K562 (cell line): ENCODE data around the gene GHRH. TPM values are rescaled to one million over a fixed set of nuclear protein-coding genes. Genes with fewer than 3 reads are reported as not detected.
A peak's percentile ranks its signal among the peaks of the same experiment; 100 is the strongest.

ENCODE experiments used
- GABPB1 ChIP-seq: sonication (generic); formaldehyde crosslinking; IDR thresholded peaks from 2 replicates; pipeline ENCODE4 v1.8.0; 2022; ENCODE audit warnings: mild to moderate bottlenecking, missing genetic modification reagents
- GABPB2 ChIP-seq: fragments of 250-450 bp; sonication (Bioruptor Pico); conservative IDR thresholded peaks from 2 replicates; pipeline ENCODE4 v1.5.1; 2021; ENCODE audit warnings: mild to moderate bottlenecking
- MAZ ChIP-seq, 2 experiments: fragments of 450-650 bp in 1 of 2; sonication (generic) in 1 of 2; formaldehyde crosslinking; IDR thresholded peaks in 1 of 2; conservative IDR thresholded peaks in 1 of 2; 2 replicates each; pipeline versions ENCODE4 v1.4.0 to v1.5.0; 2020; ENCODE audit warnings: mild to moderate bottlenecking in 1 of 2, missing genetic modification reagents in 1 of 2
- NCOA1 ChIP-seq: fragments of 450-650 bp; IDR thresholded peaks from 2 replicates; pipeline ENCODE4 v1.6.1; 2016; ENCODE audit warnings: low read depth
- SETDB1 ChIP-seq: IDR thresholded peaks from one replicate; pipeline ENCODE4 v1.6.1; 2012; ENCODE audit warnings: low read length, control low read depth, inconsistent platforms
- TFAM ChIP-seq: fragments of 250-450 bp; sonication (Bioruptor Pico); conservative IDR thresholded peaks from 2 replicates; pipeline ENCODE4 v1.5.0; 2021; ENCODE audit warnings: mild to moderate bottlenecking, moderate library complexity
- ZNF165 ChIP-seq: fragments of 250-450 bp; sonication (Bioruptor Pico); IDR thresholded peaks from 2 replicates; pipeline ENCODE4 v1.4.0; 2020; ENCODE audit warnings: borderline replicate concordance
- ZNF436 ChIP-seq: fragments of 250-450, 450-650 bp; sonication (Bioruptor Pico); formaldehyde crosslinking; IDR thresholded peaks from 2 replicates; pipeline ENCODE4 v1.7.0; 2020; ENCODE audit warnings: mild to moderate bottlenecking
- polyA plus RNA-seq, 8 experiments: library from polyadenylated mRNA; depleted of rRNA in 4 of 8; stranded (reverse) in 5 of 8; unstranded in 3 of 8; fragments of >200 nt; fragmentation: Nextera tagmentation in 2 of 8; fragmentation: Illumina TruSeq in 1 of 8; extraction: Ambion mirVana in 2 of 8; extraction: Trizol in 1 of 8; gene quantifications; 2 replicates each; pipeline versions ENCODE4 v1.2.1 to v1.2.3, GENCODE V29; 2011 to 2014; ENCODE audit warnings: inconsistent platforms in 1 of 8, missing spikeins in 1 of 8
- total RNA-seq, 7 experiments: library from RNA; depleted of rRNA in 6 of 7; stranded (reverse); fragments of >200 nt in 6 of 7; fragmentation: Illumina TruSeq in 2 of 7; extraction: Trizol in 2 of 7; gene quantifications; 2 replicates each; pipeline versions ENCODE4 v1.2.1 to v1.2.3, GENCODE V29; 2011 to 2021; ENCODE audit warnings: low replicate concordance in 1 of 7
- TF ChIP-seq, protein P1 (sequence below): fragments of 250-450 bp; sonication (Bioruptor Pico); IDR thresholded peaks from 2 replicates; pipeline ENCODE4 v1.5.0; 2021; ENCODE audit warnings: mild to moderate bottlenecking, moderate library complexity
- TF ChIP-seq, protein P2 (sequence below): fragments of 450-650 bp; IDR thresholded peaks from 2 replicates; pipeline ENCODE4 v1.6.1; 2018; ENCODE audit not compliant: partially characterized antibody
- TF ChIP-seq, protein P3 (sequence below): fragments of 250-450 bp; sonication (Bioruptor Pico); IDR thresholded peaks from 2 replicates; pipeline ENCODE4 v1.5.0; 2021; ENCODE audit warnings: mild to moderate bottlenecking, borderline replicate concordance
- TF ChIP-seq, protein P4 (sequence below): sonication (generic); formaldehyde crosslinking; IDR thresholded peaks from 2 replicates; pipeline ENCODE4 v1.8.0; 2022; ENCODE audit warnings: missing genetic modification reagents, mild to moderate bottlenecking, borderline replicate concordance

The GHRH gene
- total and polyA plus RNA-seq, 9 of the 15 experiments (the other 6 are each of a cell fraction or from before 2014, with no cell fraction given) = not detected

DNA sequence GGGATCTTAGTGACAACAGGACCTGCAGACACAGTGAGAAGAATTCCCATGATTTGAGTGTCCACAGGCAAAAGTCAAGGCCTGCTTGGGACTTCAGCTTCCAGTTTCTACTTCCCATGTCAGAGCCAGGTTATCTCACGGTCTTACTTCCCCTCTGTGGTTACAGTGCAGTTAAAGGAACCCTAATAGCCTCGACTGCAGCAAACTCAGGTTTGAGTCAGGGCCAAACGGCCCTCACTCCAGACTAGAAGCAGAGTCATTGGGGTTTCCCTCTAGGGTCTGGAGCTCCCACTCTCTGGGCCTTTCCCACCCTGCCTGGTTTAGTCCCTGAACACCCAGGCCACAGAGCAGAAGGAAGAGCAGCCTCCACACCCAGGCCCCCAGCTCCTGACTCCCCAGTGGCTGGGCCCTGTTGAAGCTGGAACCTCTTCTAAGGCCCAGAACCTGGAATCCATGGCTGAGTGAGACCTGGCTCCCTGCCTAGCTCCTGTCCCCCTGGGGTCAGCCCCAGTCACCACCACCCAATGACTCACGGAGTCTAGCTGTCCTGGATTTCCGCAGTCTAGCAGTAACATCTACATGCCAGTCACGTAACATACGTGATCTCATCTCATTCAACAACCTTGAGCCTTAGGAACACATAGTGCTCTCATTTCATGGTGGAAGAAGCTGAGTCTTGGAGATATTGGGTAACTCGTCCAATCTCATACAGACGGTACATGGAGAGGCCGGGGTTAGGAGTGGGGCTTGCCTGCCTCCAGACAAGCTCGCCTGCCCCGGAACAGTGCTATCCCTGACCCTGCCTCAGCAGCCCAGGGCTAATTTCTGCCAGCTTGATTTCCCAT, 9.2 kb upstream of the GHRH start (continued):
- TF ChIP-seq, protein P1, sequence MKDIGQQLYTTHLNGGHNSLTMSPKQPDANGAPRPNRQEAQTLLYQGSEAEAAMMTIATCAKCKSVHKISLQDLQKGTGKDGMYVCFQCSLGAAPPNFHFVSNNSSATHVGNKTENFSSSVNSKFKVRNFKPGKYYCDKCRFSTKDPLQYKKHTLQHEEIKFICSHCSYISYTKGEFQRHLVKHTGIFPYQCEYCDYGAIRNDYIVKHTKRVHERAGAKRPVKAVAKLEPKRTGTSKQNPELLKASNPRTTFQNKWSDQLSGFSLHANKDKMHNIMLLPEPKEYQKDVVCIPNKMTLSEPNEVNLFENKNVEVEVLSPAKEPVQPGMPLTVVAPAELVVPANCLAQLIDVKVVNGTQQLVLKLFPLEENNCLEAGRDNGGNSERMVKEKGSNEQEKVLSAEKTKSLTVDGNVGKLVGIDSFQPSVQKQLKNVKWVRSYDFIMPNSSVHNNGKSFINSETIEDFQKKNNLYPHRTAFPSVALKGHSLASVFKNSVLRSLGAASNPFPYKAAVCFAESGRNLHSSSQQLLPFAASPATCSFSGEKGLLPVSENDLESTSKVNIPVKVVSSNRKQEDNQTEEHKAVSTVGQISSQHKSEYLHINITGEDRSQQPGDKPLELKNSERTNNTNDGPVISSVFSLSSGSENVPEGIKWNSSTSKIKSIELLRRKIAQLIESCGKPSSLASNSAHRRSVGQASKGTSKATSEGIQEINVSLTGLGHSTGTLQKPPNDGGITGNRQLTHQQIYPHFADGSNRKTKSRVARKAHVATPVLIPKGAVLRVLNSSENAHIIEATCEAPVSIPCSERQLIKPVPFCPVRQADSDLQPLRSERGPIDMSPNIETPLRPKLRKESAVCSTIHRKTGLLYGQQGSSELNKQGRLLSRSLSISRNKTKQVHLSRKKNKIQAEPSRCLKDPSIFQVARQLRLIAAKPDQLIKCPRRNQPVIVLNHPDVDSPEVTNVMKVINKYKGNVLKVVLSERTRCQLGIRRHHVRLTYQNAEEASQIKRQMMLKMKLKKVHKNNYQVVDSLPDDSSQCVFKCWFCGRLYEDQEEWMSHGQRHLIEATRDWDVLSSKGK (CRISPR knock-in tag) = no peak
- TF ChIP-seq, protein P2, sequence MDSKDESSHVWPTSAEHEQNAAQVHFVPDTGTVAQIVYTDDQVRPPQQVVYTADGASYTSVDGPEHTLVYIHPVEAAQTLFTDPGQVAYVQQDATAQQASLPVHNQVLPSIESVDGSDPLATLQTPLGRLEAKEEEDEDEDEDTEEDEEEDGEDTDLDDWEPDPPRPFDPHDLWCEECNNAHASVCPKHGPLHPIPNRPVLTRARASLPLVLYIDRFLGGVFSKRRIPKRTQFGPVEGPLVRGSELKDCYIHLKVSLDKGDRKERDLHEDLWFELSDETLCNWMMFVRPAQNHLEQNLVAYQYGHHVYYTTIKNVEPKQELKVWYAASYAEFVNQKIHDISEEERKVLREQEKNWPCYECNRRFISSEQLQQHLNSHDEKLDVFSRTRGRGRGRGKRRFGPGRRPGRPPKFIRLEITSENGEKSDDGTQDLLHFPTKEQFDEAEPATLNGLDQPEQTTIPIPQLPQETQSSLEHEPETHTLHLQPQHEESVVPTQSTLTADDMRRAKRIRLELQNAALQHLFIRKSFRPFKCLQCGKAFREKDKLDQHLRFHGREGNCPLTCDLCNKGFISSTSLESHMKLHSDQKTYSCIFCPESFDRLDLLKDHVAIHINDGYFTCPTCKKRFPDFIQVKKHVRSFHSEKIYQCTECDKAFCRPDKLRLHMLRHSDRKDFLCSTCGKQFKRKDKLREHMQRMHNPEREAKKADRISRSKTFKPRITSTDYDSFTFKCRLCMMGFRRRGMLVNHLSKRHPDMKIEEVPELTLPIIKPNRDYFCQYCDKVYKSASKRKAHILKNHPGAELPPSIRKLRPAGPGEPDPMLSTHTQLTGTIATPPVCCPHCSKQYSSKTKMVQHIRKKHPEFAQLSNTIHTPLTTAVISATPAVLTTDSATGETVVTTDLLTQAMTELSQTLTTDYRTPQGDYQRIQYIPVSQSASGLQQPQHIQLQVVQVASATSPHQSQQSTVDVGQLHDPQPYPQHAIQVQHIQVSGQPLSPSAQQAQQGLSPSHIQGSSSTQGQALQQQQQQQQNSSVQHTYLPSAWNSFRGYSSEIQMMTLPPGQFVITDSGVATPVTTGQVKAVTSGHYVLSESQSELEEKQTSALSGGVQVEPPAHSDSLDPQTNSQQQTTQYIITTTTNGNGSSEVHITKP = peak; percentile 47
- no peak for TF ChIP-seq ZNF436 (CRISPR knock-in tag)
- TF ChIP-seq, protein P3, sequence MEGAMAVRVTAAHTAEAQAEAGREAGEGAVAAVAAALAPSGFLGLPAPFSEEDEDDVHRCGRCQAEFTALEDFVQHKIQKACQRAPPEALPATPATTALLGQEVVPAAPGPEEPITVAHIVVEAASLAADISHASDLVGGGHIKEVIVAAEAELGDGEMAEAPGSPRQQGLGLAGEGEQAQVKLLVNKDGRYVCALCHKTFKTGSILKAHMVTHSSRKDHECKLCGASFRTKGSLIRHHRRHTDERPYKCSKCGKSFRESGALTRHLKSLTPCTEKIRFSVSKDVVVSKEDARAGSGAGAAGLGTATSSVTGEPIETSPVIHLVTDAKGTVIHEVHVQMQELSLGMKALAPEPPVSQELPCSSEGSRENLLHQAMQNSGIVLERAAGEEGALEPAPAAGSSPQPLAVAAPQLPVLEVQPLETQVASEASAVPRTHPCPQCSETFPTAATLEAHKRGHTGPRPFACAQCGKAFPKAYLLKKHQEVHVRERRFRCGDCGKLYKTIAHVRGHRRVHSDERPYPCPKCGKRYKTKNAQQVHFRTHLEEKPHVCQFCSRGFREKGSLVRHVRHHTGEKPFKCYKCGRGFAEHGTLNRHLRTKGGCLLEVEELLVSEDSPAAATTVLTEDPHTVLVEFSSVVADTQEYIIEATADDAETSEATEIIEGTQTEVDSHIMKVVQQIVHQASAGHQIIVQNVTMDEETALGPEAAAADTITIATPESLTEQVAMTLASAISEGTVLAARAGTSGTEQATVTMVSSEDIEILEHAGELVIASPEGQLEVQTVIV (CRISPR knock-in tag) = no peak
- no peak for TF ChIP-seq ZNF165 (CRISPR knock-in tag)
- TF ChIP-seq MAZ (CRISPR knock-in tag; conservative IDR thresholded peaks at IDR 0.05 in 1 of 2, IDR thresholded peaks at IDR 0.05 in 1 of 2) = no peak
- no peak for TF ChIP-seq TFAM (CRISPR knock-in tag)
- no peak for TF ChIP-seq NCOA1
- TF ChIP-seq GABPB1 (CRISPR knock-in tag) = peak; percentile 40; the same call in 1 of the 2 replicates
- no peak for TF ChIP-seq GABPB2 (CRISPR knock-in tag)
- TF ChIP-seq SETDB1 = no peak
- TF ChIP-seq, protein P4, sequence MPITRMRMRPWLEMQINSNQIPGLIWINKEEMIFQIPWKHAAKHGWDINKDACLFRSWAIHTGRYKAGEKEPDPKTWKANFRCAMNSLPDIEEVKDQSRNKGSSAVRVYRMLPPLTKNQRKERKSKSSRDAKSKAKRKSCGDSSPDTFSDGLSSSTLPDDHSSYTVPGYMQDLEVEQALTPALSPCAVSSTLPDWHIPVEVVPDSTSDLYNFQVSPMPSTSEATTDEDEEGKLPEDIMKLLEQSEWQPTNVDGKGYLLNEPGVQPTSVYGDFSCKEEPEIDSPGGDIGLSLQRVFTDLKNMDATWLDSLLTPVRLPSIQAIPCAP = no peak
